ENCODE measurements around the gene PTBP1.

Gene PTBP1

GRCh38 chr19:808423-808775 is 11.1 kb downstream of the PTBP1 start:
- H4K5ac ChIP-seq (ENCODE audit: low read length): no peak overlapping the region
- H3K56ac ChIP-seq (ENCODE audit: low read length): no peak overlapping the region
- peaks cover 48% of the 10 kb centered on the region for H3K36me3 ChIP-seq (ENCODE audit: control insufficient read depth, insufficient read depth, low read length)
- H3K4me2 ChIP-seq (ENCODE audit: low read length): no peak overlapping the region
- H3K4me3 ChIP-seq (ENCODE audit: low read length): no peak overlapping the region
- no peak for DNase-seq
- no peak overlapping the region for H3K4ac ChIP-seq (ENCODE audit: low read depth, low read length)
- no peaks in the 10 kb centered on the region for H3K4me1 ChIP-seq (ENCODE audit: control insufficient read depth, low read depth, low read length)
- no CpG with 5 or more reads among the region's 26 CpGs for WGBS (ENCODE audit: extremely low coverage, insufficient coverage, low lambda C conversion rate)
- H2BK120ac ChIP-seq (ENCODE audit: low read depth, low read length): no peak overlapping the region
- H2AK5ac ChIP-seq (ENCODE audit: low read length): no peak overlapping the region
- no peak overlapping the region for H4K8ac ChIP-seq (ENCODE audit: low read depth, low read length)
- H3K27ac ChIP-seq (ENCODE audit: low read depth, low read length): no peak overlapping the region
- peaks cover 15% of the 10 kb centered on the region for H3K79me1 ChIP-seq (ENCODE audit: low read length)
- peaks cover 43% of the 10 kb centered on the region for H3K79me2 ChIP-seq (ENCODE audit: control insufficient read depth, insufficient read depth, low read length)
- H3K9ac ChIP-seq (ENCODE audit: low read length): no peak overlapping the region
- H3K18ac ChIP-seq (ENCODE audit: low read length): no peak overlapping the region
- no peaks in the 10 kb centered on the region for H3K27me3 ChIP-seq (ENCODE audit: insufficient read depth, low read length, poor library complexity)
- no peak overlapping the region for H3K23ac ChIP-seq (ENCODE audit: low read length)
- no peak overlapping the region for H2BK5ac ChIP-seq (ENCODE audit: low read length)
- H2BK15ac ChIP-seq (replicated peaks; ENCODE audit: low read depth): no peak overlapping the region

- H2BK15ac ChIP-seq (replicated peaks; ENCODE audit: low read depth): no peak overlapping the region
- DNase-seq: no peak
- no CpG with 5 or more reads among the region's 30 CpGs for WGBS (ENCODE audit: extremely low coverage, insufficient coverage, low lambda C conversion rate)
- H3K79me2 ChIP-seq (ENCODE audit: control insufficient read depth, insufficient read depth, low read length): peaks cover 25% of the 10 kb centered on the region
- H4K5ac ChIP-seq (ENCODE audit: low read length): no peak overlapping the region
- H2BK5ac ChIP-seq (ENCODE audit: low read length): no peak overlapping the region
- no peak overlapping the region for H3K23ac ChIP-seq (ENCODE audit: low read length)
- H2BK120ac ChIP-seq (ENCODE audit: low read depth, low read length): no peak overlapping the region
- no peak overlapping the region for H3K9ac ChIP-seq (ENCODE audit: low read length)
- peaks cover 13% of the 10 kb centered on the region for H3K79me1 ChIP-seq (ENCODE audit: low read length)
- H2AK5ac ChIP-seq (ENCODE audit: low read length): no peak overlapping the region
- H3K18ac ChIP-seq (ENCODE audit: low read length): no peak overlapping the region
- no peak overlapping the region for H3K4ac ChIP-seq (ENCODE audit: low read depth, low read length)
- H3K27me3 ChIP-seq (ENCODE audit: insufficient read depth, low read length, poor library complexity): no peaks in the 10 kb centered on the region
- no peak overlapping the region for H4K8ac ChIP-seq (ENCODE audit: low read depth, low read length)
- H3K27ac ChIP-seq (ENCODE audit: low read depth, low read length): no peak overlapping the region
- no peaks in the 10 kb centered on the region for H3K4me1 ChIP-seq (ENCODE audit: control insufficient read depth, low read depth, low read length)
- no peak overlapping the region for H3K4me2 ChIP-seq (ENCODE audit: low read length)
- no peak overlapping the region for H3K4me3 ChIP-seq (ENCODE audit: low read length)
- H3K36me3 ChIP-seq (ENCODE audit: control insufficient read depth, insufficient read depth, low read length): peaks cover 39% of the 10 kb centered on the region
- no peak overlapping the region for H3K56ac ChIP-seq (ENCODE audit: low read length)
Measured at GRCh38 chr19:810077-810855, 13.0 kb downstream of the PTBP1 start.

GRCh38 chr19:810883-811489 is 13.7 kb downstream of the PTBP1 start:
- DNase-seq: no peak
- H2BK15ac ChIP-seq (replicated peaks; ENCODE audit: low read depth): no peak overlapping the region
- WGBS (ENCODE audit: extremely low coverage, insufficient coverage, low lambda C conversion rate): no CpG with 5 or more reads among the region's 25 CpGs
- H3K23ac ChIP-seq (ENCODE audit: low read length): no peak overlapping the region
- no peak overlapping the region for H3K4ac ChIP-seq (ENCODE audit: low read depth, low read length)
- H3K4me3 ChIP-seq (ENCODE audit: low read length): no peak overlapping the region
- H3K18ac ChIP-seq (ENCODE audit: low read length): no peak overlapping the region
- no peak overlapping the region for H4K8ac ChIP-seq (ENCODE audit: low read depth, low read length)
- no peaks in the 10 kb centered on the region for H3K4me1 ChIP-seq (ENCODE audit: control insufficient read depth, low read depth, low read length)
- no peak overlapping the region for H3K4me2 ChIP-seq (ENCODE audit: low read length)
- no peak overlapping the region for H3K27ac ChIP-seq (ENCODE audit: low read depth, low read length)
- no peak overlapping the region for H2BK120ac ChIP-seq (ENCODE audit: low read depth, low read length)
- no peak overlapping the region for H3K9ac ChIP-seq (ENCODE audit: low read length)
- no peaks in the 10 kb centered on the region for H3K27me3 ChIP-seq (ENCODE audit: insufficient read depth, low read length, poor library complexity)
- H2AK5ac ChIP-seq (ENCODE audit: low read length): no peak overlapping the region
- H3K36me3 ChIP-seq (ENCODE audit: control insufficient read depth, insufficient read depth, low read length): peaks cover 33% of the 10 kb centered on the region
- no peak overlapping the region for H2BK5ac ChIP-seq (ENCODE audit: low read length)
- peaks cover 17% of the 10 kb centered on the region for H3K79me2 ChIP-seq (ENCODE audit: control insufficient read depth, insufficient read depth, low read length)
- peaks cover 13% of the 10 kb centered on the region for H3K79me1 ChIP-seq (ENCODE audit: low read length)
- no peak overlapping the region for H3K56ac ChIP-seq (ENCODE audit: low read length)
- no peak overlapping the region for H4K5ac ChIP-seq (ENCODE audit: low read length)

GRCh38 chr19:811506-812048 is 14.3 kb downstream of the PTBP1 start:
- H4K5ac ChIP-seq (ENCODE audit: low read length): no peak overlapping the region
- no peaks in the 10 kb centered on the region for H3K27me3 ChIP-seq (ENCODE audit: insufficient read depth, low read length, poor library complexity)
- no peak overlapping the region for H2AK5ac ChIP-seq (ENCODE audit: low read length)
- no peak overlapping the region for H3K56ac ChIP-seq (ENCODE audit: low read length)
- H3K79me1 ChIP-seq (ENCODE audit: low read length): peaks cover 11% of the 10 kb centered on the region
- H3K23ac ChIP-seq (ENCODE audit: low read length): no peak overlapping the region
- H2BK120ac ChIP-seq (ENCODE audit: low read depth, low read length): no peak overlapping the region
- H2BK5ac ChIP-seq (ENCODE audit: low read length): no peak overlapping the region
- H3K18ac ChIP-seq (ENCODE audit: low read length): no peak overlapping the region
- no peak overlapping the region for H3K4me2 ChIP-seq (ENCODE audit: low read length)
- H3K4ac ChIP-seq (ENCODE audit: low read depth, low read length): no peak overlapping the region
- no peak overlapping the region for H3K9ac ChIP-seq (ENCODE audit: low read length)
- no peaks in the 10 kb centered on the region for H3K4me1 ChIP-seq (ENCODE audit: control insufficient read depth, low read depth, low read length)
- H2BK15ac ChIP-seq (replicated peaks; ENCODE audit: low read depth): no peak overlapping the region
- no peak overlapping the region for H3K27ac ChIP-seq (ENCODE audit: low read depth, low read length)
- H4K8ac ChIP-seq (ENCODE audit: low read depth, low read length): no peak overlapping the region
- no CpG with 5 or more reads among the region's 20 CpGs for WGBS (ENCODE audit: extremely low coverage, insufficient coverage, low lambda C conversion rate)
- H3K4me3 ChIP-seq (ENCODE audit: low read length): no peak overlapping the region
- H3K79me2 ChIP-seq (ENCODE audit: control insufficient read depth, insufficient read depth, low read length): peaks cover 14% of the 10 kb centered on the region
- DNase-seq: no peak
- H3K36me3 ChIP-seq (ENCODE audit: control insufficient read depth, insufficient read depth, low read length): peaks cover 29% of the 10 kb centered on the region

- Histone ChIP-seq H3K4me2 (ENCODE audit: low read length) (no peak overlapping the region), H3K4ac (ENCODE audit: low read depth, low read length) (no peak overlapping the region), H4K8ac (ENCODE audit: low read depth, low read length) (no peak overlapping the region), H3K4me3 (ENCODE audit: low read length) (no peak overlapping the region), H2AK5ac (ENCODE audit: low read length) (no peak overlapping the region), H3K79me1 (ENCODE audit: low read length) (peaks cover 6% of the 10 kb centered on the region), H3K18ac (ENCODE audit: low read length) (no peak overlapping the region), H3K23ac (ENCODE audit: low read length) (no peak overlapping the region), H2BK120ac (ENCODE audit: low read depth, low read length) (no peak overlapping the region), H3K36me3 (ENCODE audit: control insufficient read depth, insufficient read depth, low read length) (peaks cover 23% of the 10 kb centered on the region), H3K56ac (ENCODE audit: low read length) (no peak overlapping the region), H3K79me2 (ENCODE audit: control insufficient read depth, insufficient read depth, low read length) (peaks cover 8% of the 10 kb centered on the region), H3K27ac (ENCODE audit: low read depth, low read length) (no peak overlapping the region), H2BK15ac (replicated peaks; ENCODE audit: low read depth) (no peak overlapping the region), H3K9ac (ENCODE audit: low read length) (no peak overlapping the region), H3K27me3 (ENCODE audit: insufficient read depth, low read length, poor library complexity) (no peaks in the 10 kb centered on the region), H3K4me1 (ENCODE audit: control insufficient read depth, low read depth, low read length) (no peaks in the 10 kb centered on the region), H4K5ac (ENCODE audit: low read length) (no peak overlapping the region), H2BK5ac (ENCODE audit: low read length) (no peak overlapping the region)
- DNase-seq: no peak
- WGBS (ENCODE audit: extremely low coverage, insufficient coverage, low lambda C conversion rate): no CpG with 5 or more reads among the region's 80 CpGs
Measured at GRCh38 chr19:812049-812746, 14.9 kb downstream of the PTBP1 start.
